Left cardiac atrium (tissue), 4 donors: ENCODE measurements around the gene MUC4. TPM values are rescaled to one million over a fixed set of nuclear protein-coding genes. Genes with fewer than 3 reads are reported as not detected.

Experiments used
- ATAC-seq, 2 donors: fragments of 200-7000 bp; cut with Tn5 transposase; one replicate each; pipeline ENCODE4 v1.9.1; 2020; ENCODE audit warnings: mild to moderate bottlenecking in 2 of 2, moderate library complexity in 2 of 2
- DNase-seq: peaks from one replicate; pipeline ENCODE4 v3.0.0-alpha.2; 2020
- intact Hi-C, 2 donors: fragments of 100-400 bp; cut with DNase I; formaldehyde crosslinking; loops; one replicate each; pipeline versions ENCODE4 v1.14.1 to v1.15.1; 2022 to 2023
- total RNA-seq, 2 donors: library from RNA; stranded (reverse); fragmentation: NEBNext Ultra II Directional; extraction: Animal tissue kit (Norgen Biotek cat#: 25700); gene quantifications; one replicate each; pipeline ENCODE4 v1.2.1, GENCODE V29; 2021
- donor health status: DM: no; HTN: yes; CAD: no.
- donor health status: DM: no; HTN: yes; CAD: no; lungs with severe emphysema.
- donor health status: DM: yes; HTN: yes; CAD: no.
- donor health status: Dilated cardiomyopathy.

Gene MUC4
- total RNA-seq, 2 donors from 2014 or later, result not detected

DNA sequence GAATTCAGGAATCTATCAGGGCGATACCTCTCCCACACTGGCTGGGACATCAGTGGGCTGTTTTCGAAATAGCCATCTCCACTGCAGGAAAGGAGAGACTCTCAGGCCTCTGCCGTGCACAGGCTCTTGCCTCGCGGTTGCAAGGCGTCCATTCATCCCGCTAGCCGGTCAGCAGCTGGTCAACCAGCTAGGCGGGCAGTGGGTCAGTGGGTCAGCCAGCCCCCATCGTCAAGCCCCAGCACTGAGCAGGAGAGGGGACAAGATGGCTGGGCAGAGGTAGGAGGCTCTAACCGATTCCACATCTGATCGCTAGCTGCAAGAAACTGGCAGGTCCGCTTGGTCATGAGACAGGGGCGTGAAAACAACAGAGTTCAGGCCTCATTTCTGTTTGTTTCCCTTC is 45.1 kb downstream of the MUC4 start:
- intact Hi-C loops, result no loop called here
- ATAC-seq (no peak), DNase-seq (no peak)

DNA sequence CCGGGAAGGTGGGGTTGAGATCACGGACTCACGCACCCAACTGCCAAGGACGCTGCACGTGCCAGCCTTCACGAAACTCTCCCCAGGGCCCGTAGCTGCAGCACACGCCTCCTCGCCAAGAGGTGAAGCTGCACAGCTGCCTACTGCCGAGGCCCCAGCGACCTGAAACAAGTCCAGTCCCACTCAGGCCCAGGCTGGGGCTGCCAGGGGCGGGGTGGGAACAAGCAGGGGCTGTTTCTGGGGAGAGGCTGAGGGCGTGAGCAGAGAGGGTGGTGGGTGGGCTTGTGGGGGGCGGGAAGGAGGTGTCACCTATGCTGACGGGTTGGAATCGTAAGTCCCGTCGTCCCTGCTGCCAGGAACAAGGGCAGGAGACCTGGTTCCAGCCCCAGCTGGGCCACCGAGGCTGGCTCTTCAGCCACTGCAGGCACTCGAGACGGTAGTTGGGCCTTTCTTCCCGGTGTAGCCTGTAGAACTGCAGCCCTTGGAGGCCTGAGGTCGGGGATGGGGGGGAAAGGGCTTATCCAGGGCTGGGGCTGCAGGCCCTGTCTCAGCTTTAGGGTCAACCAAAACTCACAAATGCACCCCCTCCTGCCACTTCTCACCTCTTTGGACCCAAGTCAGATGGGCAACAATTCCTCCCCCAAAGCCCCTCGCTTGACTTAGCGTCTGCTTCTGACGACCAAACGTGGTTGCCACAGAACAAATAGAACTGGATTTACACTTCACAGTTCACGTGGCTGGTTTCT is 46.6 kb downstream of the MUC4 start:
- ATAC-seq (no peak), DNase-seq (no peak)
- intact Hi-C loops, result no loop called here

DNA sequence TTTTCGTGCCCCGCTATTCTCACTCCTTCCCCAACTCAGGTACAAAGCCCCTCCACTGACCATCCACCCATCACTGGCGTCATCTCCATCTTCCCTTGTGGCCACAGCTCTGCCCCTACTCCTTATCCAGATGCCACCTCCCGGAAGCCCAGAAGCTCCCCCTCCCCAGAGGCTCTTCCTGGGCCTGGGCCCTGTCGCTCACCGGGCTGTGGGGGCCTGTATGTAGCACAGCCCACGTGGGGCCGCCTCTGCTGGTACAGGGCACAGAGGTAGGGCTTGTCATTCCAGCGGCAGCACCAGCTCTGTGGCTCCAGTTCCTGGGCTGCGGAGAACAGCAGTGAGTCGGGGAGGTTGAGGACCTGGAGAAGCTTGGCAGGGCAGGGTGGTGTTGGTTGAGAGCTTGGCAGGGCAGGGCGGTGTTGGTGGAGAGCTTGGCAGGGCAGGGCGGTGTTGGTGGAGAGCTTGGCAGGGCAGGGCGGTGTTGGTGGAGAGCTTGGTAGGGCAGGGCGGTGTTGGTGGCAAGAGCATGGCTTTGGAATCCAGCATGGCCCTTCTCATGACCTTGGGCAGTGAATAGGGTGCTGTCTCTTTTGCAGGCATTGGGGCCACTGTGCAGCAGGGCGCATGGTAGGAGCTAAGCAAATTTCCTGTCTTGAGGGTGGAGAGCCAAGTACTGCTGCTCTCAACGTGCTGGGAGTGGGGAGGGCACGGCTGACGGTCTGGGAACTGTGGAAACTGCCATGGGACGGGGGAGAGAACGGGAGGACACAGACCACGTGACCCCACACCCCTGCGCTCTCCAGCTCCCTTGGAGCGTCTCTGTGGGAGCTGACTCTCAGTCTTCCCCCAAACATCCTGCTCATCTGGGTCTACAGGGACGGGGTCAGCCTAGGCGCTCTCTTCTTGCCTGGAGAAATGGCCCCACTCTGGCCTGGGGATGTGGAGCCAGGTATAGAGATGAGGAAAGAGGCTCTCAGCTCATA is 47.6 kb downstream of the MUC4 start:
- ATAC-seq, result no peak

DNA sequence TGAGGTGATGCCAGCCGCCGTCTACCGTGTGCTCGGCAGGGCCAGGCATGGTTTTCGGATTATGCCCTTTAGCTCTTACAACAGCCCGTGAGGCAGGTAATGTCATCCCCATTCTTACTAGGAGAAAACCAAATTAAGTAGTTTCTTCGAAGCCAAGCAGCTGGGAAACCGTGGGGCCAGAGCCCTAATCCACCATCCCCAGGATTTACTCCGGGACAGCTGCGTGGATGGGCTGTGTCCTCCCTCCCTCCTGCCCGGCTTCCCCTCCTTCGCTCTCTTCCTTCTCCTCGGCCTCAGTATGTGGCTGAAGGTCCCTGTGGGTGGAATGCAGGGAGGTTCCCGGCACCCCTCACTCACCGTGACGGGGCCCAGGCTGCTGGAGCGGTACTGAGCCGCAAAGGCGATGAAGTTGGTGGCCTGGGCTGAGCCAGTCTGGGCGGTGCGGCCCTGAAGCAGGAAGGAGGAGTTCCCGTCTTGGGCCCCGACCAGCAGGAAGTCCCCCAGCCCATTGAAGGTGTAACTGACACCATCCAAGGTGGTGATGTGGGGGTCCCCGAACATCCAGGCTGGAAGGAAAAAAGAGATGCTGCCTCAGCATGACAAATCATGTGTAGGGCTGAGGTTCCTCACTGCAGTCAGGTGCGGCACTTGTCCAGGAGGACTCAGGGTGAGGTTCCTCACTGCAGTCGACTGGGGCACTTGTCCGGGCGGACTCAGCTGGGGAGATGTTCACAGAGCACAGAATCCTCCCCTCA is 48.5 kb downstream of the MUC4 start:
- intact Hi-C loops, result no loop called here
- ATAC-seq (no peak), DNase-seq (no peak)

More for the DNA sequence above, 47.6 kb downstream of the MUC4 start:
- DNase-seq, result no peak
- intact Hi-C loops, result no loop called here

DNA sequence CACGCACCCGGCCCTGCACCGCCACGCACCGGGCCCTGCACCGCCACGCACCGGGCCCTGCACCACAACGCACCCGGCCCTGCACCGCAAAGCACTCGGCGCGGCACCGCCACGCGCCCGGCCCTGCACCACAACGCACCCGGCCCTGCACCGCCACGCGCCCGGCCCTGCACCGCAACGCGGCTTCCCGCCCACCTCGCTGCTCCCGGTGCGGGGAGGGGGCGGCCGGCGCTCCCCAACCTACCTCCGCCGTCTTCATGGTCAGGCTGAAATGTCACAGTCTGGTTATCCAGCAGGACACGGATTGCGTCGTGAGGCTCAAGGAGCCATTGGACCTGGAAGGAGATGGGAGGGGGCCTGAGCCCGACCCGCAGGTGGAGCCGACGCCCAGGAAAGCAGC is 49.1 kb downstream of the MUC4 start:
- no peak for ATAC-seq
- intact Hi-C loops, result no loop called here
- peak; percentile 15 for DNase-seq

DNA sequence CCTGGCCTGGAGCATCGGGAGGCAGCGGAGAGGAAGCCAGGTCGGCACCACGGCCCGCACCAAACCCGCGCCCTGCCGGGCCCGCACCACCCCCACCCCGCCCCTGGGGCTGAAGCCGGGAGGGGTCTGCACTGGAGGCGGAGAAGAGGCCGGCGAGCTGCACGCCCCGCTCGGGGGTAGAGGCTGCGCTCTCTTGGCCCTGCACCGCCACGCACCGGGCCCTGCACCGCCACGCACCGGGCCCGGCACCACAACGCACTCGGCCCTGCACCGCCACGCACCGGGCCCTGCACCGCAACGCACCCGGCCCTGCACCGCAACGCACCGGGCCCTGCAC is 49.5 kb downstream of the MUC4 start:
- DNase-seq (no peak), ATAC-seq (no peak)
- intact Hi-C loops, result no loop called here

DNA sequence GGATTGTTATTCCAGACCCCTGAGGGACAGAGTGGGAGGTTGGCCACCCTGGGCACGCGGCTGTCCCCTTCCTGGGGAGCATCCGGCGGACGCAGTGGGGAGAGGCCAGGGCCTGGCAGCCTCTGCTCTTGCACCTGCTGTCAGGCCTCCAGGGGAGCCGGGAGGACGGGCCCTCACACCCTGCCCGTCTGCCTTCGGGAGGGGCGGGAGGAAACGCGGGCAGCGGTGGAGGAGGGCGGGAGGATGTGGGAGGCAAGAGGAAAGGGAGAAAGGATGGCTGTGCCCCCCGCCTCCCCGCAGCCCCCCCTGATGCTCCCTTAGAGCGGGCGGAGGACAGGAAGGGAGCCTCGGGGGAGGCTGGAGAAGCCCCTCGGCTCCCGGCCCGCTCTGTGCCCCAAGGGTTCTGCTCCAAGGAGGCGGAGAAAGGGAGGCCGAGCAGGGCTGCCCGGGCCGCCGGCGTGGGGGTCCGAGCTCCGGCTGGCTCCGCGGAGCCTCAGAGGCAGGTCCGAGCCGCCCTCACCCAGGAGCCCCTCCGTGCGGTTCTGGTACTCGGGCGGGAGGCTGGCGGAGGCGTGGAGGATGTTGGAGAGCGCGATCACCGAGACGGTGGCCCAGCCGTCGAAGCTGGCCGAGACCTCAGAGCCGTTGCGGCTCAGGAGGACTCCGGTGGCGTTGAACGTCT is 50.0 kb downstream of the MUC4 start:
- intact Hi-C loops, result no loop called here
- peak; percentile 14 for DNase-seq
- no peak for ATAC-seq

DNA sequence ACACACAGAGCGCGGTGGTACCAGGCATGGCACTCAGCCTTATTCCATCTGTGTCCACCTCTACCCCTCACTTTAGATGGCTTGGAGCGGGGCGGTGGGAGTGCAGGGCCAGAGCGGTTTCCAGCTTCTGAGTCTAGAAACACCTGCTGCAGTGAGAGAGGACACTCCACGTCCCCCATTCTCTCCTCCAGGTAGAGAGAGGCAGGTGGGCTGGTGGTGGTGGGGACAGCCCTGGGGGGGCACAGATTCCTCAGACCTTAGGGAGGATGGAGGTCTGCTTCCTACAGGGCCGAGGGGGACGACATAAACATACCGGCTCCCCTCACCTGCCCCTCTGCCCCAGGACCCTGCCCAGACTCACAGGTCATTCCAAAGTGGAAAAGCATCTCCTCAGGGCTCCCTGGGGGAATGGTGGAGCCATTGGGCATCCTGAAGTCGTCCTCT is 50.6 kb downstream of the MUC4 start:
- ATAC-seq, result no peak
- intact Hi-C loops, result no loop called here
- DNase-seq, result no peak

DNA sequence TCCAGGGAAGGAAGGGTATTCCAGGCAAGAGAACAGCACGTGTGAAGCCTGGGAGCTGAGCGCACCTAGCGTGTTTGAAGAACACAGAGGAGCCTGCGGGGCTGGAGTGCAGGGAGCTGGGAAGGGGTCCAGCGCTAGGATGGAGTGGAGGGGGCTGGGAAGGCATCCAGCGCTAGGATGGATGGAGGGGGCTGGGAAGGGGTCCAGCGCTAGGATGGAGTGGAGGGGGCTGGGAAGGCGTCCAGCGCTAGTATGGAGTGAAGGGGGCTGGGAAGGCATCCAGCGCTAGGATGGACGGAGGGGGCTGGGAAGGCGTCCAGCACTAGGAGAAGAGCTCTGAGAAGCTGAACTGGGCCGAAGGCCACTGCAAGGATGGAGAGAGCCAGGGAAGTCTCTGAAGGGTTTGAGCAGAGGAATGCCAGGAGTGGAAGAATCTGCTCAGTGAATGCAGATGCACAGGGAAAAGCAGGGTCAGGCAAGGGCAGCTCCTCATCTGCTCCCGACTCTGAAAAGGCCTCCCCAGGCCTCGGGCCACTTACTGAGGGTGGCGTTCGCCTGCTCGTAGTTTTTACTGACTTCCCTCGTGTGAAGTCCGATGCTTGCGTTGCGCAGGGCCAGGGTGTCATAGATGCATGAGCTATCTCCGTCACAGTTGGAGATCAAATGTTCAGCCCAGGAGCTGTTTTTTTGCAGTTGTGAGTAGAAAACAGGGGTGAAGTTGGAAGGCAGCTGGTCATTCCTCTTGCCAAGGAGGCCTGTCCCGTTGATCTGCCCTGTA is 51.2 kb downstream of the MUC4 start:
- DNase-seq, result no peak
- peak; percentile 27 to 69 for ATAC-seq
- intact Hi-C loops, result no loop called here

DNA sequence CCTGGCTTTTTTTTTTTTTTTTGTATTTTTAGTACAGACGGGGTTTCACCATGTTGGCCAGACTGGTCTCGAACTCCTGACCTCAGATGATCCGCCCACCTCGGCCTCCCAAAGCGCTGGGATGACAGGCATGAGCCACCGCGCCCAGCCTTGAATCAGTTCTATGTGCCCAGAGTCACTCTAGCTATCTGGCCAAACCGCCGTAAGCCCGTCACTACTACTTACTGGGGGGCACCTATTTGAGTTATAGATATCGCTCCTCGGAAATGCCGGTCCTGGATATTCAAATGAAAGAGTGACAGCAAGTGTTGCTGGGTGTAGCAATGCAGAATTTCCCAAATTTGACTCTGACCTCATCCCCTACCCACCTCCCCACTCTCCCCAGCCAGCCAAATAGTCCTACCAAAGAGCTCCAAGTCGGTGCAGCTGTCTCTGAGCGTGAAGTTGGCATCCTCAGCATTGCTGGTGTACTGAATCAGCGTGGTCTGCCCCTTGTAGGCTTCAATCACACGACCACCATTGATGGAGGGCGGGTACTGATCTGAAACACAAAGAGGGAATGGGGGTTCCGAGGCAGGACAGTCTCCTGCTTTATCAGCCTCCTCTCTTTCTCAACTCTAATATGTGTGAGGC is 52.9 kb downstream of the MUC4 start:
- ATAC-seq (no peak), DNase-seq (no peak)
- intact Hi-C loops, result no loop called here

DNA sequence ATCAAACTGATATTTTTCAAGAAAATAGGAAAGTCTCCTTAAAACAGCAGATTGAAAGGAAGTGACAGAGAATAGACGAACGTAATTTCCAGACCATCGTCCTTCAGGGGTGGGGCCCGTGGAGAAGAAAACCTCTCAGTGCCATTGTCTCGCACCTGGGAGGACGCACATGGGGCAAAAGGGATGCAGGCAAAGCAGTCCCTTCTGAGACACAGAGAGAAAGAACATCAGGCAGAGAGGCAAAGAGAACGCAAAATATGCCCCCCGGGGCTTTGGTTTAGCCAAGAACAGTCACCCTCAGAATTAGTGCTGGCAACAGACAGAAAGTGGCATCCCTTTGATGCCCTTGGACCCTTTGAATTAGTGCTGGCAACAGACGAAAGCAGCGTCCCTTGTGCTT is 53.9 kb downstream of the MUC4 start:
- DNase-seq (no peak), ATAC-seq (no peak)
- intact Hi-C loops, result no loop called here

DNA sequence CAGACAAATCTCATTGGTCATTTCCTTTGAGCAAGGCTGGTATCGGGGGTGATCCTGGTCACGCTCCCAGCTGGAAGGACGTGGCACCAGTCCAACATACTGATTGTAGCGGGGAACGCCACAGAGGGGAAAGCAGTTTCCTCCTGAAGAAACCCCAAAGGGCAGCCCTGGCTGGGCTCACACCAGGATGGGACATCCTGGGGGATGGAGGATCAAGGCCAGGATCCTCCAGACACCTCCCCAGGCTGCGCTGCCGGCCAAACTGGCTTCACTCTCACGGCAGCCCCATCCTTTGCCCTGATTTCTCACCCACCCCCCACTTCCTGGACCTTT is 54.3 kb downstream of the MUC4 start:
- intact Hi-C loops, result no loop called here
- ATAC-seq (no peak), DNase-seq (no peak)

DNA sequence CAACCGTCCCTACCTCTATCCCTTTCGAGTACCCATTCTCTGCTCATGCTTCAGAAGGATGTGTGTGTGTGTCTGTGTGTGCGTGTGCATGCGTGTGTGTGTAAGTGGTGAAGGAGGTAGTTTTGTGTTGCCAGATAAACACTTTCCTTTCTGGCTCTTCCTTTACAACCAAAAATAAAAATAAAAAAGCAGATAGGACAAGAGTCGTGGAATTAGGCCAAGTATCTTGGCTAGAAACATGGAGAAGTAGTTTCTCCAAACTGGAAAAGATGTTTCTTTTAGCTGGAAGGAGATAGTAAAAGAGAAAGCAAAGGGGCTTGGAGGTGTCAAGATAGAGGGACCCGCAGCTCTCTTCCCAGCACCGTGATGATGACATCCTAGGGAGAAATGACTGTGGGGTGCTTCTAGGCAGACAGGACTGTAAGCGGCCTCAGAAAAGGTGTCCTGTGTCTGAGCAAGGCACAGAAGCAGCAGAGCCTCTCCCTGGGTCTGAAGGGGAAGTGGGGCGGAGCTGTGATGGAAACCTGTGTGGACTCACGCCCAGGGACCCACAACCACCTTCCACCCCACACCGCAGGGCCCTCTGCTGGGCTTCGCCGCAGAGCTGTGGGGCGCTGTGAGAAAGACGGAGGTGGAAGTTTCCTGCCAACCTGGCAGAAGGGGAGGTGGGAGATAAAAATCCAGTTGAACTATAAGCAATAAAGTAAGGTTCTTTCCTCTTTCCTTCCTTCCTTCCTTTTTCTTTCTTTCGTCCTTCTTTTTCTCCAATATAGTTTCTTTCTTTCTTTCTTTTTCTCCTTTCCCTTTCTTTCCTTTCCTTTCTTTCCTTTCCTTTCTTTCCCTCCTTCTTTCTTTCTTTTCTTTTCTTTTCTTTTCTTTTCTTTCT is 55.7 kb downstream of the MUC4 start:
- ATAC-seq, result no peak
- peak; percentile 11 for DNase-seq
- intact Hi-C loops, result no loop called here

DNA sequence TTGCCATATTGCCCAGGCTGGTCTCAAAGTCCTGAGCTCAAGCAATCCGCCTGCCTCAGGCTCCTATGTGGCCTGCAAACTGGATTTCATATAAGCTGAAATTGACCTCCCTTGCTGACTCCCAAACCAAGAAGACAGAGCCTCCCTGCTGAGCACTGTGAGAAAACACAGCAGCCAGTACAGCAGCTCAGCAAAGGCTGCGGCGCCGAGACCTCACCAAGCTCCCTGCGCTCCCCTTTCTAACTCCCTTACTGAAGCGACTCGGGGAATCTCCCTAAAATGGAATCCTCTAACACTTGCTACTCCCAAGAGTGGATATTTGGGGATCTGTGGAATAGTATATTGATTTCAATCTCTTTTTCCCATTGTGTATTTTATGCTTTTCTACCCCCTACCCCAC is 56.3 kb downstream of the MUC4 start:
- intact Hi-C loops, result no loop called here
- peak in 1 of 2 donors; percentile 14 for ATAC-seq
- no peak for DNase-seq

DNA sequence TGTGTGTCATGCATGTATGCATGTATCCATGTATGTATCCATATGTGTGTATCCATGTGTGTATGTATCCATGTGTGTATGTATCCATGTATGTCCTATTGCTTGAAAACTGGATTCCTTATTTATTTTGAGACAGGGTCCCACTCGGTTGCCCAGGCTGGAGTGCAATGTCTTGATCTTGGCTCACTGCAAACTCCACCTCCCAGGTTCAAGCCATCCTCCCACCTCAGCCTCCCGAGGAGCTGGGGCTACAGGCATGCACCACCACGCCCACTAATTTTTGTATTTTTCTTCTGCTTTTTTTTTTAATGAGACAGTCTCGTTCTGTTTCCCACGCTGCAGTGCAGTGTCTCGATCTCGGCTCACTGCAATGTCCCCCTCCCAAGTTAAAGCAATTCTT is 56.8 kb downstream of the MUC4 start:
- intact Hi-C loops, result no loop called here
- DNase-seq (peak; percentile 2), ATAC-seq (no peak)

DNA sequence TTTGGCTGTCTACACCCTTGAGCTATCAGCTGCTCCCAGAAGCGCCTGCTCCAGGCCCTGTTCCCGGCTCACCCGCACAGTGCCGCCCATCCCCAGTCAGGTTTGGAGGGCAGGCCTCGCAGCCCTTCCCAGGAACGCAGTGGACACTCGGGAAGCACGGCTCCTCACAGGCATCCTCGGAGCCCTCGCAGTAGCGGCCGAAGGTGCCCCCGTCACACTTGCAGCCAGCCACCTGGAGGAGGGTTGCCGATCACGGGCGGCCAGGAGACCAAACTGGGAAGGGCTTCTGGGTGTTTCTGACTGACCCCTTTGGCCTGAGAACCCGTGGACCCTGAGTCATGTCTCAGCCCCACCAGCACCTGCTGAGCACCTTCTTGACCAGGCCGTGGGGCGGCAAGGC is 57.6 kb downstream of the MUC4 start:
- intact Hi-C loops, result no loop called here
- ATAC-seq (no peak), DNase-seq (peak; percentile 14)

DNA sequence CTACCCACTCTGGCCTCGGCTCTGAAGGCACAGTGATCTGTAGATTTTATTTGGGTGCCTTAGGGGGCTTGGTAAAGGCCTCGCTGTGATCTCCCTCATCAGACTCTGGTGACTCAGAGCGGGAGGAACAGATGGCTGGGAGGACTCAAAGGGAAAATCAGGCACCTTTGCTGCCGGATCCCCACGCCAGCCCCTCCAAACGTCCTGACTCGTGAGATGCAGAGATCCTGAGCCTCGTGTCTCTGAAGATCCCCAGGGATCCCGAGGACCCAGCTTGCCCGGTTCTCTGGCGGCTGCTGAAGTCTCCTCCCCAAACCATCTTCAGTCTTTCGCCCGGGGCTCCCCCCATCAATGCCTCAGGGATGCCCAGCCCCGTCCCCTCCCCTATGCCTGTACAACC is 58.1 kb downstream of the MUC4 start:
- intact Hi-C loops, result no loop called here
- ATAC-seq (no peak), DNase-seq (peak; percentile 12)
